Cardiac muscle cell (in vitro differentiated cells and primary cell): Measurements from ENCODE around the gene KCTD13. TPM values are rescaled to one million over a fixed set of nuclear protein-coding genes. Genes with fewer than 3 reads are reported as not detected.

ENCODE experiments used
- DNase-seq, 2 donors: peaks; one replicate each; pipeline versions ENCODE4 v3.0.0 to v3.0.0-alpha.2; 2010 to 2017; ENCODE audit warnings: low read depth in 1 of 2, low spot score in 1 of 2
- H3K27ac ChIP-seq: fragments of 200-600 bp; sonication (generic); 2 replicates; pipeline ENCODE4 v1.5.1; 2016
- H3K27me3 ChIP-seq: fragments of 200-600 bp; sonication (generic); 2 replicates; pipeline ENCODE4 v1.6.0; 2016; ENCODE audit warnings: control low read depth
- H3K36me3 ChIP-seq: fragments of 200-600 bp; sonication (generic); 2 replicates; pipeline ENCODE4 v1.5.1; 2016; ENCODE audit warnings: control low read depth
- H3K4me1 ChIP-seq: fragments of 200-600 bp; sonication (generic); 2 replicates; pipeline ENCODE4 v1.8.1; 2017; ENCODE audit warnings: low read depth, mild to moderate bottlenecking, mixed run types
- H3K4me3 ChIP-seq: fragments of 200-600 bp; sonication (generic); 2 replicates; pipeline ENCODE4 v1.5.1; 2016; ENCODE audit warnings: mild to moderate bottlenecking
- H3K9me3 ChIP-seq: fragments of 200-600 bp; sonication (generic); 2 replicates; pipeline ENCODE4 v1.5.1; 2017; ENCODE audit warnings: low read depth, mild to moderate bottlenecking, control low read depth
- CTCF ChIP-seq: IDR thresholded peaks from 2 replicates; pipeline ENCODE4 v1.5.1; 2012; ENCODE audit warnings: low read depth, mild to moderate bottlenecking, low read length
- polyA plus RNA-seq: library from polyadenylated mRNA; unstranded; fragments of >200 nt; fragmentation: Nextera tagmentation; extraction: Ambion mirVana; gene quantifications from 2 replicates; pipeline ENCODE4 v1.2.1, GENCODE V29; 2016
- total RNA-seq: library from RNA; depleted of rRNA; stranded (reverse); fragments of >200 nt; gene quantifications from 2 replicates; pipeline ENCODE4 v1.2.3, GENCODE V29; 2016

KCTD13 gene, protein sequence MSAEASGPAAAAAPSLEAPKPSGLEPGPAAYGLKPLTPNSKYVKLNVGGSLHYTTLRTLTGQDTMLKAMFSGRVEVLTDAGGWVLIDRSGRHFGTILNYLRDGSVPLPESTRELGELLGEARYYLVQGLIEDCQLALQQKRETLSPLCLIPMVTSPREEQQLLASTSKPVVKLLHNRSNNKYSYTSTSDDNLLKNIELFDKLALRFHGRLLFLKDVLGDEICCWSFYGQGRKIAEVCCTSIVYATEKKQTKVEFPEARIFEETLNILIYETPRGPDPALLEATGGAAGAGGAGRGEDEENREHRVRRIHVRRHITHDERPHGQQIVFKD
- total RNA-seq (17.6 and 22.1 TPM in 2 replicates), polyA plus RNA-seq (22.3 and 23.3 TPM in 2 replicates)

- peak within 1 kb of the TSS; percentile 94 for H3K27ac ChIP-seq
- no peaks in the 10 kb centered on the region for H3K27me3 ChIP-seq
- no peaks in the 10 kb centered on the region for H3K9me3 ChIP-seq
- DNase-seq = peak; percentile 85 to 93
- TF ChIP-seq CTCF = no peak
- H3K36me3 ChIP-seq = no peaks in the 10 kb centered on the region
- H3K4me1 ChIP-seq = peaks cover 13% of the 10 kb centered on the region
- H3K4me3 ChIP-seq = peak within 1 kb of the TSS; percentile 76
These were observed at the start of gene KCTD13 for GRCh38 chr16:29925781-29926710. Gene KCTD13, minus strand, starts transcription at chr16:29926226. Its CDS starts 193 bp downstream, at chr16:29926033.

DNA sequence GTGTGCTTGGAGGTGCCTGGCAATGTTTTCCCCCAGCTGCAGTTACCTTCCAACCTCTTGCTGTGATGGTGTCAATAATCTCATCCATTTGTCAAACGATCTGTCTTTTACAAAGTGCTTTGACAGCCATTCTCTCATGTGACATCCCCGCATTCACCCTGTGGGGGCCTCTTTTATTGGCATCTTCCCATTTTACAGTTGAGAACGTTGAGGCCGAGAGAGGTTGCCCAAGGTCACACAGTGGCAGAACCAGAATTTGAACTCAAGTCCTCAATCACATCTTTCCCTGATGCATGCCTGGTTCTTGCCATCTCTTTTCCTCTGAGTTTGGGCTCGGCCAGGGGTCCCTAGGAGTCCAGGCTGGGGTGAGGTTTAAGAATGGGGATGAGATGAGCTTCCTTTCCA lies 49.1 kb upstream of the KCTD13 start:
- no peak for TF ChIP-seq CTCF
- peaks cover 17% of the 10 kb centered on the region for H3K4me1 ChIP-seq
- H3K9me3 ChIP-seq = no peaks in the 10 kb centered on the region
- no peak for DNase-seq
- H3K36me3 ChIP-seq = peaks cover 13% of the 10 kb centered on the region
- no peak overlapping the region for H3K27ac ChIP-seq
- H3K27me3 ChIP-seq = no peaks in the 10 kb centered on the region
- peak overlapping the region; percentile 64 for H3K4me3 ChIP-seq

DNA sequence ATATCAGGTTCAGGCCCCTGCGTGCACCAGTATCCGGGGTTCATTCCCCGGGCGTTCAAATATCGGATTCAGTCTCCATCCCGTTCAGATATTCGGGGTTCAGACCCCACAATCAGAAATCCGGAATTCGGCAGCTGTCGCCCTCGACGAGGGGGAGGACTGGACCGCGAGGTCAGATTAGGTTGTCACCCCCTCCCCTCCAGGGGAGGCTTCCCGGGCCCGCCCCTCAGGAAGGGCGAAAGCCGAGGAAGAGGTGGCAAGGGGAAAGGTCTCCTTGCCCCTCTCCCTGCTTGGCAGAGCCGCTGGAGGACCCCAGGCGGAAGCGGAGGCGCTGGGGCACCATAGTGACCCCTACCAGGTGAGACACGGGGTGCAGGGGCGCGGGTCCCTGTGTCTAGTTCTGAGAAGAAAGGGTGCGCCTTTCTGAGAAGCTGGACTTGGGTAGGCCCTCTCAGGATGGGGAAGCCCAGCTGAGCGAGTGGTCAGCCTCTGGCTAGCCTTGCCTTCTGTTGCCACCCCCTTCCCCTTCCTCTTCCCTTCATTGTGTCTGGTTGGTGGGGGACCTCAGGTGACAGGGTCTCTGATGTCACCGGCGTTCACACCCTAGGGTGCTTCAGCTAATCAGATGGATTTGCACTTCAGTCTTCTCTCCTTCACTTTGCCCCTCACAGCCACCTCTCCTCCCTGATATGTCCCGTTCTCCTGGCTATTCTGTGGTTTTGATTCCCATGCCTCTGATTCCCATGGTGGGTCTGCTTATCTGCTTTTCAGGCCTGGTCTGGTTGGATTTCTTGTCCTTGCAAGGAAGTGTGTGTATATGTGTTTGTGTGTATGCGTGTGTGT lies 48.5 kb upstream of the KCTD13 start:
- peak; percentile 30 to 35 for DNase-seq
- peak overlapping the region; percentile 69 for H3K27ac ChIP-seq

GRCh38 chr16:29973384-29974246 lies 47.6 kb upstream of the KCTD13 start, which contains the start of gene TAOK2:
Gene TAOK2, plus strand, starts transcription at chr16:29973868. Its CDS starts 3,905 bp downstream, at chr16:29977773.
- peak; percentile 99 to 100 for DNase-seq
- H3K9me3 ChIP-seq = no peaks in the 10 kb centered on the region
- no peaks in the 10 kb centered on the region for H3K27me3 ChIP-seq
- peaks cover 17% of the 10 kb centered on the region for H3K4me1 ChIP-seq
- peaks cover 5% of the 10 kb centered on the region for H3K36me3 ChIP-seq
- peak within 1 kb of the TSS; percentile 64 for H3K4me3 ChIP-seq
- H3K27ac ChIP-seq = peak within 1 kb of the TSS; percentile 69
- TF ChIP-seq CTCF = no peak

More for the DNA sequence above, 48.5 kb upstream of the KCTD13 start:
- Histone ChIP-seq H3K4me3 (peak overlapping the region; percentile 64), H3K27me3 (no peaks in the 10 kb centered on the region), H3K9me3 (no peaks in the 10 kb centered on the region), H3K36me3 (peaks cover 9% of the 10 kb centered on the region), H3K4me1 (peaks cover 17% of the 10 kb centered on the region)
- no peak for TF ChIP-seq CTCF
